ENCODE data around the gene PRKCI. TPM values are rescaled to one million over a fixed set of nuclear protein-coding genes. Genes with fewer than 3 reads are reported as not detected.
"Not testable (repeated sequence)": the region's sequence is repeated elsewhere in the genome, so short reads cannot be mapped to it uniquely, and the experiment has no call there.

The PRKCI gene
- total and polyA plus RNA-seq, 4 donors: 18.7 to 181 (median 35.2) TPM

GRCh38 chr3:170275832-170276231 lies 53.6 kb downstream of the PRKCI start:
- no peak for TF ChIP-seq CTCF (IDR thresholded peaks at IDR 0.05; ENCODE audit: control extremely low read depth, extremely low read depth)
- H3K36me3 ChIP-seq (ENCODE audit: control insufficient read depth in 4 of 4, insufficient read depth in 4 of 4, low read length in 4 of 4): peaks cover 7 to 26% (median 15%) of the 10 kb centered on the region in 4 donors
- DNase-seq (no peak), ATAC-seq (ENCODE audit: insufficient read depth, low FRiP score) (no peak)
- H3K27ac ChIP-seq (ENCODE audit: low read depth in 1 of 2, low read length in 1 of 2): no peak overlapping the region
- no peaks in the 10 kb centered on the region for H3K4me1 ChIP-seq (ENCODE audit: control insufficient read depth in 5 of 5, insufficient read depth in 5 of 5, low read length in 5 of 5)
- H3K4me3 ChIP-seq: no peak overlapping the region
- WGBS, 2 donors: 95 to 100% methylated on average over 3 of the region's 3 CpGs
- no peak overlapping the region for H3K9ac ChIP-seq (ENCODE audit: insufficient read depth in 1 of 2, low read length in 2 of 2)
- H3K9me3 ChIP-seq (ENCODE audit: control insufficient read depth in 4 of 4, insufficient read depth in 3 of 4, low read length in 3 of 4): no peaks in the 10 kb centered on the region
- H3K27me3 ChIP-seq (ENCODE audit: control insufficient read depth in 3 of 3, insufficient read depth in 3 of 3, low read length in 2 of 3): no peaks in the 10 kb centered on the region

- not testable (repeated sequence) for ATAC-seq (ENCODE audit: insufficient read depth, low FRiP score); H3K4me3 ChIP-seq; H3K4me1 ChIP-seq (ENCODE audit: control insufficient read depth in 5 of 5, insufficient read depth in 5 of 5, low read length in 5 of 5); DNase-seq; H3K27ac ChIP-seq (ENCODE audit: low read depth in 1 of 2, low read length in 1 of 2); H3K9ac ChIP-seq (ENCODE audit: insufficient read depth in 1 of 2, low read length in 2 of 2); H3K9me3 ChIP-seq (ENCODE audit: control insufficient read depth in 4 of 4, insufficient read depth in 3 of 4, low read length in 3 of 4); H3K27me3 ChIP-seq (ENCODE audit: control insufficient read depth in 3 of 3, insufficient read depth in 3 of 3, low read length in 2 of 3)
- WGBS, 2 donors: 92 to 99% methylated on average over 10 of the region's 10 CpGs
- H3K36me3 ChIP-seq (ENCODE audit: control insufficient read depth in 4 of 4, insufficient read depth in 4 of 4, low read length in 4 of 4): peaks cover 6 to 32% (median 17%) of the 10 kb centered on the region in 4 donors
Measured at GRCh38 chr3:170277311-170277710, 55.1 kb downstream of the PRKCI start.

GRCh38 chr3:170277833-170278580 lies 55.8 kb downstream of the PRKCI start:
- Histone ChIP-seq H3K4me3 (no peak overlapping the region), H3K27ac (ENCODE audit: low read depth in 1 of 2, low read length in 1 of 2) (no peak overlapping the region), H3K36me3 (ENCODE audit: control insufficient read depth in 4 of 4, insufficient read depth in 4 of 4, low read length in 4 of 4) (peaks cover 6 to 32% (median 17%) of the 10 kb centered on the region in 4 donors), H3K9ac (ENCODE audit: insufficient read depth in 1 of 2, low read length in 2 of 2) (no peak overlapping the region), H3K9me3 (ENCODE audit: control insufficient read depth in 4 of 4, insufficient read depth in 3 of 4, low read length in 3 of 4) (no peaks in the 10 kb centered on the region), H3K27me3 (ENCODE audit: control insufficient read depth in 3 of 3, insufficient read depth in 3 of 3, low read length in 2 of 3) (no peaks in the 10 kb centered on the region), H3K4me1 (ENCODE audit: control insufficient read depth in 5 of 5, insufficient read depth in 5 of 5, low read length in 5 of 5) (no peaks in the 10 kb centered on the region)
- peak in 1 of 3 donors; percentile 3 for DNase-seq
- no peak for ATAC-seq (ENCODE audit: insufficient read depth, low FRiP score)
- WGBS, 2 donors: 89% methylated on average over 5 of the region's 5 CpGs
- TF ChIP-seq CTCF (IDR thresholded peaks at IDR 0.05; ENCODE audit: control extremely low read depth, extremely low read depth): no peak

- H3K9ac ChIP-seq (ENCODE audit: insufficient read depth in 1 of 2, low read length in 2 of 2): no peak overlapping the region
- 30 to 57% methylated on average over 1 of the region's 1 CpG for WGBS, 2 donors
- no peaks in the 10 kb centered on the region for H3K27me3 ChIP-seq (ENCODE audit: control insufficient read depth in 3 of 3, insufficient read depth in 3 of 3, low read length in 2 of 3)
- no peaks in the 10 kb centered on the region for H3K4me1 ChIP-seq (ENCODE audit: control insufficient read depth in 5 of 5, insufficient read depth in 5 of 5, low read length in 5 of 5)
- DNase-seq (no peak), ATAC-seq (ENCODE audit: insufficient read depth, low FRiP score) (no peak)
- H3K27ac ChIP-seq (ENCODE audit: low read depth in 1 of 2, low read length in 1 of 2): no peak overlapping the region
- TF ChIP-seq CTCF (IDR thresholded peaks at IDR 0.05; ENCODE audit: control extremely low read depth, extremely low read depth): no peak
- H3K36me3 ChIP-seq (ENCODE audit: control insufficient read depth in 4 of 4, insufficient read depth in 4 of 4, low read length in 4 of 4): peaks cover 6 to 31% (median 15%) of the 10 kb centered on the region in 4 donors
- H3K9me3 ChIP-seq (ENCODE audit: control insufficient read depth in 4 of 4, insufficient read depth in 3 of 4, low read length in 3 of 4): no peaks in the 10 kb centered on the region
- no peak overlapping the region for H3K4me3 ChIP-seq
Measured at GRCh38 chr3:170278627-170279026, 56.4 kb downstream of the PRKCI start.

All from lung (tissue), 12 donors.